ENCODE results near the gene ADAM10.

GRCh38 chr15:58671186-58671585 is 78.3 kb downstream of the ADAM10 start:
- TF ChIP-seq CTCF (IDR thresholded peaks at IDR 0.05) (no peak), POLR2A (IDR thresholded peaks at IDR 0.05) (no peak)

All from Peyer's patch (tissue), 4 donors.